ENCODE data around the gene DNAJC7. TPM values are rescaled to one million over a fixed set of nuclear protein-coding genes. Genes with fewer than 3 reads are reported as not detected.

Gene DNAJC7
- total RNA-seq, 1 donor from 2014 or later: 57.6 TPM

DNA sequence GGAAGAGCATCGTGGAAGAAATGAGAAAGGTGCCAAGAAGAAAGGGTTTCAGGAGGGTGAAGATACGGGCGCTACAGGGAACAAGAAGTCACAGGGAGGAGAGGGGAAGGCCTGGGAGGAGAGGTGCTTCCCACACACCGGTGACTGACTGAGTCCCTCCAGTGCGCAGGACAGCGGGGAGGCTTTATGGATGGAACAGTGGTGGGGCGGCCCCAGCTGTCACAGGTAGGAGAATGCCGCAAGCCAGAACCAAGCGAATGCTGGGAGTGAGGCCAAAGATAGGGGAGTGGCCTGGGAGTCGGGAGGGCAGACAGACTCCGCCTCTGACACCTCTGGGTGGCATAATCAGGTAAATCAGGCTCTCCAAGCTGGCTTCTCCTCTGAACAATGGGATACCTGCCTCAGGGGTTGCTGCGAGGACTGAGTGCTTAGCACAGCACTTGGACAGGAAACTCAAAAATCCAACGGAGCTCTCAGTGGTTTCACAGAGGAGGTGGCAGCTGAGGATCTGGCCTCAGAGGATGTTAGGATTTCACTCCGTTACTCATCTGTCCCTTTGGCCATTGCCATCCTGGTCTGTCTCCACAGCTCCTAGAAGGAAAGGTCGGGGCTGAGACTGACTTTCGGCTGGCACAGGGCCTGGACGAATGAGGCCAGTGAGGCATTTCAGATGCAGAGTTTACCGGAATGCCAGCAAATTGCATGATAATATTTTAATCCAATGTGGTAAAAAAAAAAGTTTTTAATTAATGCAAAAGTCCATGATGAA, 51.4 kb downstream of the DNAJC7 start:
- peak overlapping the region; percentile 94 for H3K4me3 ChIP-seq (ENCODE audit: low read depth, low read length)
- no peak for DNase-seq (ENCODE audit: low read depth)
- TF ChIP-seq, protein P1, sequence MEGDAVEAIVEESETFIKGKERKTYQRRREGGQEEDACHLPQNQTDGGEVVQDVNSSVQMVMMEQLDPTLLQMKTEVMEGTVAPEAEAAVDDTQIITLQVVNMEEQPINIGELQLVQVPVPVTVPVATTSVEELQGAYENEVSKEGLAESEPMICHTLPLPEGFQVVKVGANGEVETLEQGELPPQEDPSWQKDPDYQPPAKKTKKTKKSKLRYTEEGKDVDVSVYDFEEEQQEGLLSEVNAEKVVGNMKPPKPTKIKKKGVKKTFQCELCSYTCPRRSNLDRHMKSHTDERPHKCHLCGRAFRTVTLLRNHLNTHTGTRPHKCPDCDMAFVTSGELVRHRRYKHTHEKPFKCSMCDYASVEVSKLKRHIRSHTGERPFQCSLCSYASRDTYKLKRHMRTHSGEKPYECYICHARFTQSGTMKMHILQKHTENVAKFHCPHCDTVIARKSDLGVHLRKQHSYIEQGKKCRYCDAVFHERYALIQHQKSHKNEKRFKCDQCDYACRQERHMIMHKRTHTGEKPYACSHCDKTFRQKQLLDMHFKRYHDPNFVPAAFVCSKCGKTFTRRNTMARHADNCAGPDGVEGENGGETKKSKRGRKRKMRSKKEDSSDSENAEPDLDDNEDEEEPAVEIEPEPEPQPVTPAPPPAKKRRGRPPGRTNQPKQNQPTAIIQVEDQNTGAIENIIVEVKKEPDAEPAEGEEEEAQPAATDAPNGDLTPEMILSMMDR (conservative IDR thresholded peaks at IDR 0.05; ENCODE audit: low read depth, low read length): no peak

DNA sequence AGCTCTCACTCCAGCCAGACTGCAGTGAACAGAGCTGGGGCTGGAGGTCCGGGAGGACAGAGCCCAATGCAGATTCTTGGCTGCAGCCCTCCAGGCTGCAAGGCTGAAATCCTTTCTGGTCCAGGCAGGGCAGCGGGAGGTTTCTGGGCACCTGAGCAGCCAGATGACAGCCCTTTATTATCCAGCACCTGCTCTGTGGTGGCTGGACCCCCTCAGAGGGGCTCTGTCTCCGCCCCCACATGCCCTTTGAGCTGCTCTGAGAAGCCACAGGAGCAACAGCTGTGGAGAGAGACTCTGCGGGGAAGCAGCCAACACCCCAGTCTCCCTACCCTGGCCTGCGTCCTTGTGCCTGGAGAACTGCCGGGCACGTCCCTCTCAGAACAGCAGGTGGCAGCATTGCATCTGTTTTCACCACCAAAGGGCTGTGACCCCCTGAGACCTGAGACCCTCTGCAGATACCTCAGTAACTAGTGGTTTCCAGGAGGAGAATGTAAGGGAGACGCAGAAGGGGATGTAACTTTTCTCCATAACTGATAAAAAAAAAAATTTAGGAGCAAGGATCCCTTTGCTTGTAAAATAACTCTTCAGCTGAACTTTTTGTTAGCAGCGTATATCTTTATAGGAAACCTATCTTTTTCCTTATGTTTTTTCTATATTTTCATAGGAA, 54.3 kb downstream of the DNAJC7 start:
- no peak for DNase-seq (ENCODE audit: low read depth)

DNA sequence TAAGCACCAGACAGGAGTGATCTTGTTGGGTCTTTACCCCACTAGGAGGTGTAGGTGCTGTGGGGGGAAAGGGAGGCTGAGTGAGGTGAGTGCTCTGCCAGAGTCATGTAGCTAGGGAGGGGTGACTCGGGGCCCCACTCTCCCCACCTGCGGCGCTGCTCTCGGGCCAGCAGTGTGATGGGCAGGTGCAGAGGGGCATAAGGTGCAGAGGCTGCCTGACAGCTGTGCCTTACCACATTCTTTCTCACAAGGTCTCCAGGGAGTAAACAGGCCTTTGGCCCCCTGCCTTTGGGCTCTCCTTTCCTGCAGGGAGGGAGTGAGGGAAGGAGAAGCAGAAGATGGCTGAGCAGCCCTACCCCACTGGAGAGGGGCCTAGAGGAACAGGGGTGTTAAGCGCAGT, 55.1 kb downstream of the DNAJC7 start:
- TF ChIP-seq, protein P1 (conservative IDR thresholded peaks at IDR 0.05; ENCODE audit: low read depth, low read length): no peak
- H3K4me3 ChIP-seq (ENCODE audit: low read depth, low read length): no peak overlapping the region
- no peak for DNase-seq (ENCODE audit: low read depth)

More for the DNA sequence above, 54.3 kb downstream of the DNAJC7 start:
- no peak overlapping the region for H3K4me3 ChIP-seq (ENCODE audit: low read depth, low read length)
- TF ChIP-seq, protein P1 (conservative IDR thresholded peaks at IDR 0.05; ENCODE audit: low read depth, low read length): peak; percentile 91

DNA sequence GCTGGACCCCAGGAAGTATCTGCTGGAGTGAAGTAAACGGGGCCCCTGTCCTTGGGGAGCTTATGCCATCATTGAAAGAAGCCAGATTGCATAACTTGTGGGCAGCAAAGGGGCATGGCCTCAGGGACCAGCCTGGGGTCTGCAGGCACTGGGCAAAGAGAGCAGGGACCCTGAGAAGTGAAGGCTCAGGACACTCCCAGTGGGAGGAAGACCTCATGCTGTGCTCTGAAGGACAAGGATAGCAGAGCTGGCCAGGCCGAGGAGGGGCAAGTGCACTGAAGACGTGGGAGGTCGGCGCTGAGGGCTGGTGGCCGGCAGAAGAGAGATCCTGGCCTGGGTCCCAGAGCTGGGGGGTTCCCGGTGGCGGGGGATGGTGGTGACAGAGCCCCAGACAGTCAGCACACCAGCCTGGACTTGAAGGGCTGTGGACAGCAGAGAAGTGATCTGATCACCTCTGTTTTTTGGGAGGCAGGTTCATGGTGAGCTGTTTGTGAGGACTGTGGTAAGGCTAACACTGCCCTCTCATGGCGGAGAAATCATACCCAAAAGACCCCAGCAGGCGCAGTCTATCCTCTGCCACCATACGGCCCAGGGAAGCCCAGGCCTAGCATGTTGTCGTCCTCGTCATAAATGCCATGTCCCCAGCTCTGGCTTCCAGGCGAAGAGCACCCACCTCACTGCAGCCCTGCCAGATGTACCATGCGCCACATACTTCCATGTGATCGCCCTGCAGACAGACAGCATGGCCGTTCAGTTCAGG, 57.7 kb downstream of the DNAJC7 start:
- no peak overlapping the region for H3K4me3 ChIP-seq (ENCODE audit: low read depth, low read length)
- TF ChIP-seq, protein P1 (conservative IDR thresholded peaks at IDR 0.05; ENCODE audit: low read depth, low read length): peak; percentile 67
- no peak for DNase-seq (ENCODE audit: low read depth)

DNA sequence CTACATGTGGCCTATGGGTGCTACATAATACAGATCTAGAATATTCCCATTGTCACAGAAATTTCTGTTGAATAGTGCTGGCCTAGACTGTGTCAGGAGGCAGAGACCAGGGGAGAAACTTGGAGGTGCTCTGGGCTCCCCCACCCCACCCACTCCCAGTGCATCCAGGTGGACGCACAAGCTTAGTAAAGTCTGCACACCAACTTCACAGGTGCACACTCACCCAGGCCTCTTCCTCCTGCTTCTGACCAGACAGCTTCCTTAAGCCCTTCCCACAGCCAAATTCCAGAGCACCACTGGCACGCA, 58.3 kb downstream of the DNAJC7 start:
- H3K4me3 ChIP-seq (ENCODE audit: low read depth, low read length): no peak overlapping the region
- DNase-seq (ENCODE audit: low read depth): no peak
- TF ChIP-seq, protein P1 (conservative IDR thresholded peaks at IDR 0.05; ENCODE audit: low read depth, low read length): no peak

- TF ChIP-seq, protein P1 (conservative IDR thresholded peaks at IDR 0.05; ENCODE audit: low read depth, low read length): no peak
- no peak overlapping the region for H3K4me3 ChIP-seq (ENCODE audit: low read depth, low read length)
- no peak for DNase-seq (ENCODE audit: low read depth)
Measured at GRCh38 chr17:41957869-41958439, 59.3 kb downstream of the DNAJC7 start.
